Islet precursor cell (in vitro differentiated cells): ENCODE data around the gene ADGRV1.
"Not testable (repeated sequence)": the region's sequence is repeated elsewhere in the genome, so short reads cannot be mapped to it uniquely, and the experiment has no call there.

ENCODE experiments used
- DNase-seq: peaks from one replicate; pipeline ENCODE4 v3.0.0-alpha.2; 2018

Gene ADGRV1

DNA sequence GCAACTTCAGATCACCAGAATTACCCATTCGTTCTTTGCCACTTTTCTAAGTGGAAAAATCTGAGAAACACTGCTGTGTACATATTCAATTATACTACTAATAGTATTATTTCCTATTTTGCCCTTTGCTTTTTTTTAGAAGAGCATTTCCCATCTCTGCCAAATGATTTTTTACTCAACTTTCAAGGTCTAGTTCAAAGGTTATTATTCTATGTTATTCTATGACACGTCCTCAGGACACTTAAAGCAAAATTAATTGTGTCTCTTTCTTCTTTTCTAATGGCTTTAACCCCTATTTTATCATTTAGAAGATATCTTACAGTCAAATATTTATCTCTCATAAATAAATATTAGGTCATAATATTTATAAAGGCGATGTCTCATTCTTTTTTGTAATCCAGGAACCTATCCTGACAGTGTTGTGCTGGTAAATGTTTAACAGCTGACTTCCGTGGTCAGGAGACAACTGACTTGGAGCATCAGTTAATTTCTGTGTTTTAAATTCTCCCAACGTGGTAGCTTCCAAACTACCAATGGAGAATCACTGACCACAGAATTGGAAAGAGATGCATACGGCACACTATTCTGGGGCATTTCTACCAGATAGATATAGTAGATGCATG lies 449.3 kb downstream of the ADGRV1 start:
- DNase-seq = no peak

GRCh38 chr5:91010090-91010489 lies 451.5 kb downstream of the ADGRV1 start:
- no peak for DNase-seq

- DNase-seq = no peak
Observed at GRCh38 chr5:91011029-91011428, 452.4 kb downstream of the ADGRV1 start.

- DNase-seq = not testable (repeated sequence)
Observed at GRCh38 chr5:91012867-91013266, 454.3 kb downstream of the ADGRV1 start.

DNA sequence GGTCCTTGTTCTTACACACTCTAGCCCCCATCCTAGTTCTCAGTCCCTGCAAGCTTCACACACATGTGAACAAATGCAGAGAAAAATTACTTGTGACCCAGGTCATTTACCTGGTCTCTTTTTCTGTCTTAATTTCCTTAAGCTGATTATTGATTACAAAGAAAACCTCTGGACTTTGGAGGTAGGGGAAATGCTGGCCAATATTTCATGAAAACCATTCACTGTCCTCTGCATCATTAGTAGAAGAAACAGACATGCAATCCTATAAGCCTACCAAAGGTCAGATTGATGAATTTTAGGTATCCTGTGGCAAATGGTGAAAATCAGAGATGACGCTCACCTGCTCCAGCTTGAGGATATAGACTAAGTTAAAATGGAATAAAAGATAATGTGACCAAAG lies 457.7 kb downstream of the ADGRV1 start:
- DNase-seq = no peak

- DNase-seq = no peak
Observed at GRCh38 chr5:91016954-91017700, 458.5 kb downstream of the ADGRV1 start.

GRCh38 chr5:91018200-91018599 lies 459.6 kb downstream of the ADGRV1 start:
- DNase-seq = peak; percentile 61

GRCh38 chr5:91018712-91019371 lies 460.2 kb downstream of the ADGRV1 start:
- no peak for DNase-seq

GRCh38 chr5:91020065-91020800 lies 461.6 kb downstream of the ADGRV1 start:
- DNase-seq = peak; percentile 96

- DNase-seq = no peak
Observed at GRCh38 chr5:91022518-91022917, 463.9 kb downstream of the ADGRV1 start.

DNA sequence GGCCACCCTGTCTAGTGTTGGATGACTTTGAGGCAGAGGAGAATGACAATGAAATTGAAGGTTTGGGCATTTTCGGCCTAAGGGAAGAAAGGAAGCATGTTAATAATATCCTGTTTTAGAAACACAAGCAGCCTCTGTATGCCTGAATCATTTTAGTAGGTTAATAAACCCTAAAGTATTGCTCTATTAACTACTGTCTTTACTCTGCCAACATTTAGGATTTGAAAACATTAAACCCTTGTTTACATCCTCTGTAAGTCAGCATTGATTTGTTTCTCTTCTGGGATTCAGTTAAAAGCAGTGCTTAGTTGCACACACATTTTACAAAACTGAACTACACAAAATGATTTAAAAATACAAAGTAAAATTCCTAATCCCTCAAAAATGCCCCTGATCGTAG lies 465.6 kb downstream of the ADGRV1 start:
- DNase-seq = no peak

DNA sequence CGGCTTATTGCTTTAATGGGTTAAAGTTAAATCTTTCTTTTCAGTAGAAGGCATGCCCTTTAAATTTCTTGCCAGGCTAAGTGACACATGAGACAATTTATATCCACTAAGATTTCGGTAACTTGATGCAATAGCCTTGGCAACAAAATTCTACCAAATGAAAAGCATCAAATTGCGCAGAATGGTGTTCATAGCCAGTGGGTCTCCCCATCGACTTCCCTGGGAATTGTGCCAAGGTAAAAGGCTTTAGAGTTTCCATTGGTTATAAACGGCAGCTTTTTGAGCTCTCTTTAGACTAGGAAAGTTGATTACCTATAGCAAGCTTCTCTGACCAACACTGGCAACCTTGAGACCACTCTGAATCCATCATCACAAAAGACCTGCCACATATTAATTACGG lies 466.1 kb downstream of the ADGRV1 start:
- DNase-seq = no peak

GRCh38 chr5:91025449-91025848 lies 466.9 kb downstream of the ADGRV1 start:
- DNase-seq = no peak

GRCh38 chr5:91025956-91026355 lies 467.4 kb downstream of the ADGRV1 start:
- DNase-seq = no peak

DNA sequence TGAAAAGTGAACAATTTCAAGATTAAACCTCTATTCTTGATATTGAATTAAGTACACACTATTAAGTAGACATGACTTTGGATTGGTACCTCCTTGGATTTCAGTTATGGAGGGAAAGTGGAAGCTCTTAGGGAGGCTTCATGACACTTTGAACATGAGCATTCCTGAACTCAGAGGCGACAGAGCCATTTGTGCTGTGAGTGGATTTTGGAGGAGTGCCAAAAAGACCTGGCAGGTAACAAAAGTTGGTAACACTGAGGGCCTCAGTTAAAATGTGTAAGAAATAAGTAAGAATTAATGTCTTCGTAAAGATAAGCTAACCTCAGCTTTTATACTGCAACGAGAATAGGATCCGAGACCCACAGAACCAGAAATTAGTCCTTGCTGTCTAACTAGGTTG lies 467.9 kb downstream of the ADGRV1 start:
- DNase-seq = no peak

DNA sequence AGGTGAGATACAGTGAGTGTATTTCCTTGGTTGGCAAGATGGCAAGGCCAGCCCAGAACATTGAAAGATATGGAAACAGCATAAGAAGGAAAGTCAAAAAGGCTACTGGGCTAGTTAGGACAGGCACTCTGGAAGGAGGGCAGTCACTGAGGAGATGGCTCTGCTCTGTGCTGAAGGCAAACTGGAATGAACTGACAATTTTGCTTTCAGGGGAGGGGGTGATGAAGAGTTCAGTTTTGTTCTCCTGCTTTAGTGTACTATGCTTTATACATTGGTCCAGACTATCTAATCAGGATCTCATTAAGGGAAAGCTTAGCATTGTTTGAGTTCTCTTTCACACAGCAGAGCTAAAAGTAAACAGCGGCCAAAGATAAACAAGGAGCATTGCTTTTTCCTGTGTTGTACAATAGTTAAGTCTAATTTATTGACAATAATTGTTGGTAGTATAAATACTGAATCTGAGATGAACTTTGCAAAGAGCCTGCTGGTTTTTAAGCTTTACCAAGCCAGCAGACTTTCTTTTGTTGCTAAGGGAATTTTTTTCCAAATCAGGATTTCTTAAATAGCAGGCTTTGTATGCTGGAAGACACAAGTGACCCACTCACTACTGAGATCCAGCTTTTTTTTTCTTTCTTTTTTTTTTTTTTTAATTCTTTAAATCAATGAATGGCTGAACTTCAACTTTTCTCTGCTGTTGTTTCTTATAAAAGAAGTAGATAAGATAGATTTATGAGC lies 469.0 kb downstream of the ADGRV1 start:
- no peak for DNase-seq

- no peak for DNase-seq
Observed at GRCh38 chr5:91028499-91028956, 469.9 kb downstream of the ADGRV1 start.

DNA sequence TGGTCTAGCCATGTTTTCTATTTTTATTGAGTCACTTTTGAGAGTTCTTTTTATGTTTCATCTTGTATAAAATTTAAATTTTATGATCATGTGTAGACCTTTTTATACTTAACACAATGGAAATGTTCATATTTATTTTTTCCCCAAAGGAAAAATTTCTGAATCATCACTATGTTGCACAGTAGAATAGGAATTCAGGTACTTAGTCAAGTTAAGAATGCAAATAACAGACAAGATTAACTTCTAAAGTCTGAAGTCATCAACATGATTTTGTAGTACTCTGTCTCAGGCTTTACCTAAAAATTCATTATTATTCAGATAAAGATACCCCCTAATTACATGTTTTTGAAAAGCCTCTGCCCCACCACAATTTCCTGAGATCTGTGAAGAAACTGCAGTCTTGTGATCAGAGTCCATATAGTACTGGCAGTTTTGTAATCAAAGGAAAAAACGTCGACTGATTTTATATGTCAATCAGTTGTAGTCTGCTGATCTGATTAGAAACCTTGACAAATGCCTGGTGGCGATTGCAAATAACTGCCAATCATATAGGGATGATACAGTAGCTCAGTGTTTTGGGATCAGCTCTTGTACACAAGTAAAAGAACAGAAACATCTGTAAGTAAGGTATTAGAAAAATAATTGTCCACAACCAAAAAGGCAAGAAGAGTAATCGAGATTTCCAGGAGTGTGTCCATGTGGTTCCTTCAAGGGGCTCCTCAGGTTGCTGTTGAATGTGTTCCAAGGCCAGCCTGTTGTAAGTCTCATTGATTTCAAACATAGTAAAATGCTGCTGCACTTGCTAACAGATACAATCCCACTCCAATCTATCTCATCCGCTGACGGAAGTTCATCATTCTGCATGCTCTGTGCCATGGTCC lies 472.2 kb downstream of the ADGRV1 start:
- no peak for DNase-seq

GRCh38 chr5:91031402-91031752 lies 472.8 kb downstream of the ADGRV1 start:
- DNase-seq = no peak

GRCh38 chr5:91032125-91032524 lies 473.5 kb downstream of the ADGRV1 start:
- DNase-seq = no peak

DNA sequence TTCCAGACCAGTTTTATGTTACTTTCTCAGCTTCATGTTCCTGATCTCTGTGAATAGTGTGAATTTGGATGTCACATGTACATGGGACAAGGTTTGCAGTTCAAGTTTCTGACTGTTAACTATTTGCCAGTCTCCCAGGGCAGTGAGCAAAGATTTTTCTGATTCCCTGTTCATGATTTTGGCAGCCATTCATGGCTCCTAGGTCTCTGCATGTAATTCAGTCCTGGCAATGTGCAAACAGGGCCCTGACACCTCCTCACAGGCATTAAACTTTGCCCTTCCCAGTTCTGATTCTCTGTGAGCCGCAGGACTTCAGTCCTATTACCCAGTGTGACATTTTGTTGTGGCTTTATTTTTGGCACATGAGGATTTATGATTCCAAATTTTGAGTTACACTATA lies 474.8 kb downstream of the ADGRV1 start:
- no peak for DNase-seq
